HG03045 (cell line): Measurements from ENCODE around the gene TNFSF8.

ENCODE experiments used
- ATAC-seq: cut with Tn5 transposase; IDR thresholded peaks from one replicate; pipeline ENCODE4 v1.9.1; 2021; ENCODE audit warnings: mild to moderate bottlenecking, moderate library complexity; ENCODE audit not compliant: unreplicated experiment

TNFSF8 gene

GRCh38 chr9:114880291-114880745, 50.1 kb downstream of the TNFSF8 start:
- no peak for ATAC-seq

GRCh38 chr9:114878879-114879564, 51.4 kb downstream of the TNFSF8 start:
- no peak for ATAC-seq

GRCh38 chr9:114869845-114870244, 60.5 kb downstream of the TNFSF8 start:
- no peak for ATAC-seq

GRCh38 chr9:114869378-114869777, 61.0 kb downstream of the TNFSF8 start:
- ATAC-seq: no peak

- no peak for ATAC-seq
Measured at GRCh38 chr9:114867327-114867726, 63.1 kb downstream of the TNFSF8 start.

GRCh38 chr9:114864471-114864870, 65.9 kb downstream of the TNFSF8 start:
- ATAC-seq: no peak

GRCh38 chr9:114861922-114862605, 68.3 kb downstream of the TNFSF8 start:
- no peak for ATAC-seq

- no peak for ATAC-seq
Measured at GRCh38 chr9:114861273-114861672, 69.1 kb downstream of the TNFSF8 start.

GRCh38 chr9:114860187-114860586, 70.2 kb downstream of the TNFSF8 start:
- ATAC-seq: no peak

- ATAC-seq: no peak
Measured at GRCh38 chr9:114856942-114857315, 73.5 kb downstream of the TNFSF8 start.

GRCh38 chr9:114856215-114856941, 74.0 kb downstream of the TNFSF8 start:
- no peak for ATAC-seq

- no peak for ATAC-seq
Measured at GRCh38 chr9:114855488-114855887, 74.9 kb downstream of the TNFSF8 start.

GRCh38 chr9:114854736-114855355, 75.5 kb downstream of the TNFSF8 start:
- ATAC-seq: no peak

GRCh38 chr9:114853071-114853855, 77.1 kb downstream of the TNFSF8 start:
- no peak for ATAC-seq

GRCh38 chr9:114852050-114852594, 78.3 kb downstream of the TNFSF8 start:
- ATAC-seq: no peak

- ATAC-seq: no peak
Measured at GRCh38 chr9:114851306-114851705, 79.1 kb downstream of the TNFSF8 start.
